ENCODE measurements around the gene COBLL1. TPM values are rescaled to one million over a fixed set of nuclear protein-coding genes. Genes with fewer than 3 reads are reported as not detected.

COBLL1 gene
- total and polyA plus RNA-seq, 3 donors from 2014 or later = 5.4 to 17.3 (median 14.5) TPM

DNA sequence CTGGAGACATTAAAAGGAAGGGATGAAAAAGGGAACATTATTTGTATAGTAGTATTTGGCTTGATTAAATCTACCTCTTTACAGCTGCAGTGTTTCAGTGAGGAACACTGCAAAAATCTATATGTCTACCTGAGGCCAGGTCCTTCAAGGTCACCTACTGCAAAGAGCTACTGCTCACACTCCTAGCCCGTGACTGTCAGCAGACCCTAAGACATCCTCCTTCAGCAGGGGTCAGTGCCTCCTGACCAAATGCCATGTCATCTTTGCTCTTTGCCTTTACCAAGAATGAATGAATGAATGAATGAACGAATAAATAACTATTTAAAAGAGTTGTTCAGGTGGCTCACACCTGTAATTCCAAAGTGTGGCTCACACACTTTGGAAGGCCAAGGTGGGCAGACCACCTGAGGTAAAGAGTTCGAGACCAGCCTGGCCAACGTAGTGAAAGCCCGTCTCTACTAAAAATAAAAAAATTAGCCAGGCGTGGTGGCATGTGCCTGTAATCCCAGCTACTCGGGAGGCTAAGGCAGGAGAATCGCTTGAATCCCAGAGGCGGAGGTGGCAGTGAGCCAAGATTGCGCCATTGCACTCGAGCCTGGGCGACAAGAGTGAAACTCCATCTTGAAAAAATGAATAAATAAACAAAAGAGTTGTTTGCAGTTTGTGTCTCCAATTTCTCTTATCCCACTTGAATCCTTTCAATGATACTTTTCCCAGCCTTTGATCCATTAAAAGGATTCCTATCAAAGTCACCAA, 136.0 kb downstream of the COBLL1 start:
- H3K27me3 ChIP-seq = no peaks in the 10 kb centered on the region
- 92 to 93% methylated on average over 12 of the region's 12 CpGs for WGBS, 2 donors
- DNase-seq = no peak
- no peak overlapping the region for H3K27ac ChIP-seq
- no peaks in the 10 kb centered on the region for H3K36me3 ChIP-seq (ENCODE audit: low read depth, missing control alignments)
- H3K4me3 ChIP-seq = no peak overlapping the region
- no peaks in the 10 kb centered on the region for H3K4me1 ChIP-seq
- TF ChIP-seq, protein P1, sequence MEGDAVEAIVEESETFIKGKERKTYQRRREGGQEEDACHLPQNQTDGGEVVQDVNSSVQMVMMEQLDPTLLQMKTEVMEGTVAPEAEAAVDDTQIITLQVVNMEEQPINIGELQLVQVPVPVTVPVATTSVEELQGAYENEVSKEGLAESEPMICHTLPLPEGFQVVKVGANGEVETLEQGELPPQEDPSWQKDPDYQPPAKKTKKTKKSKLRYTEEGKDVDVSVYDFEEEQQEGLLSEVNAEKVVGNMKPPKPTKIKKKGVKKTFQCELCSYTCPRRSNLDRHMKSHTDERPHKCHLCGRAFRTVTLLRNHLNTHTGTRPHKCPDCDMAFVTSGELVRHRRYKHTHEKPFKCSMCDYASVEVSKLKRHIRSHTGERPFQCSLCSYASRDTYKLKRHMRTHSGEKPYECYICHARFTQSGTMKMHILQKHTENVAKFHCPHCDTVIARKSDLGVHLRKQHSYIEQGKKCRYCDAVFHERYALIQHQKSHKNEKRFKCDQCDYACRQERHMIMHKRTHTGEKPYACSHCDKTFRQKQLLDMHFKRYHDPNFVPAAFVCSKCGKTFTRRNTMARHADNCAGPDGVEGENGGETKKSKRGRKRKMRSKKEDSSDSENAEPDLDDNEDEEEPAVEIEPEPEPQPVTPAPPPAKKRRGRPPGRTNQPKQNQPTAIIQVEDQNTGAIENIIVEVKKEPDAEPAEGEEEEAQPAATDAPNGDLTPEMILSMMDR (IDR thresholded peaks at IDR 0.05) = no peak
- intact Hi-C loops (cut with DNase I; ENCODE audit: low total_unique reads) = no loop called here
- no peaks in the 10 kb centered on the region for H3K9me3 ChIP-seq

DNA sequence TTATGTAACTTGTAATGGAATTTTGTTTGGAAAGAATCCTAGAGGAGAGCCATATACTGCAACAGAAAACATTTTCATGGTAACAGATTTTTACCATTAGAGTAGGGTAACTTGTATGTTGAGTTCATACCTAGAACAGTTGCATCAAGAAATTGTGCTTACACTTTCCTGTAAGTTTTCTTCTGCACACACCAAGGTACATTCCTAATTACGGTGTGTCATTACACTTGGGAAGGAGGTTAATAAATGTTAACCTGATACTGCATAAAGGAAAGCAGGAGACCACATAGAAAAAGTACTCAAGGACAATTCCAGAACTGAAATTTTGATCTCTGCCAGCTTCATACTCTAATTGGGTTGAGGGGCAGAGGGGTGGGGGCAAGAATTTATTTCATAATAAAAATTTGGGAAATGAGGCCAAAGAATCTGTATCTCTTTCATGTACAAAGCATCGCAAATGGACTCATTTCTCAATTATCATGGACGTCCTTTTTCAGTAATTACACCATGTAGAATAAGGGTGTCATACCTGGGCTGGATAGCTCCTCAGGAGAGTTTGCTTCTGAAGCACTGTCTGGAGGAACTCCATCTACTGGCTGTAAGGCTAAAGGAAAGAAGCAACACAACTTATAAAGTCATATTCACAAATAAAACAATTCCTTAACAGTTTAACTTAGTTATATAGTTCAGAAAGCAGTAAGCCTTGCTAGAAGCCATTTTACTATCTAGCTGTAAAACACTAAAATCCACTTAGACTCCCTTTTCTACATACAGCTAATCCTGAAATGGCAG, 137.5 kb downstream of the COBLL1 start:
- TF ChIP-seq, protein P1 (IDR thresholded peaks at IDR 0.05) = no peak
- TF ChIP-seq POLR2A (IDR thresholded peaks at IDR 0.05) = no peak
- Histone ChIP-seq H3K4me1 (peaks cover 3% of the 10 kb centered on the region), H3K27ac (no peak overlapping the region), H3K27me3 (no peaks in the 10 kb centered on the region), H3K36me3 (ENCODE audit: low read depth, missing control alignments) (no peaks in the 10 kb centered on the region), H3K4me3 (no peak overlapping the region), H3K9me3 (no peaks in the 10 kb centered on the region)
- intact Hi-C loops (cut with DNase I; ENCODE audit: low total_unique reads) = no loop called here
- DNase-seq = no peak
- 87 to 91% methylated on average over 3 of the region's 3 CpGs for WGBS, 2 donors

DNA sequence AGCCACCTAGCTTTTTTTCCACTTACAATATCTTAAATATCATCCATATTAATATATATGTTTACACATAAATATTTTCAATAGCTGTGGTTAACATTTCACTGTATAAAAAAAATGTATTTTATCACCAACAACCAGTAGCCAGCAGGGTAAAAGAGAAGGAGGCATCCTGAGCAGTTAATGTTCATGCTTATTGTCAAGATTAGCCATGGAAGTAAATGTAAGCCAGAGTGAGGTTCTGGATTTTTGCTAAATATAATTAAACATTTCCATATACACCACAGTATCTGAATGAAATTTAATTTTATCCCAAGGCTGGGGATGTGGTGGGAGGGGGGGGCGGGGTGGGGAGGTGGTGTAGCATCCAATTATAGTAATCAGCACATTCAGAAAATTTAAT, 140.1 kb downstream of the COBLL1 start:
- H3K27me3 ChIP-seq = no peaks in the 10 kb centered on the region
- WGBS, 2 donors = 90 to 94% methylated on average over 1 of the region's 1 CpG
- no peaks in the 10 kb centered on the region for H3K9me3 ChIP-seq
- no peak for TF ChIP-seq POLR2A (IDR thresholded peaks at IDR 0.05)
- TF ChIP-seq, protein P1 (IDR thresholded peaks at IDR 0.05) = no peak
- peaks cover 3% of the 10 kb centered on the region for H3K4me1 ChIP-seq
- no peak for DNase-seq
- H3K27ac ChIP-seq = no peak overlapping the region
- H3K36me3 ChIP-seq (ENCODE audit: low read depth, missing control alignments) = no peaks in the 10 kb centered on the region
- intact Hi-C loops (cut with DNase I; ENCODE audit: low total_unique reads) = no loop called here
- H3K4me3 ChIP-seq = no peak overlapping the region

DNA sequence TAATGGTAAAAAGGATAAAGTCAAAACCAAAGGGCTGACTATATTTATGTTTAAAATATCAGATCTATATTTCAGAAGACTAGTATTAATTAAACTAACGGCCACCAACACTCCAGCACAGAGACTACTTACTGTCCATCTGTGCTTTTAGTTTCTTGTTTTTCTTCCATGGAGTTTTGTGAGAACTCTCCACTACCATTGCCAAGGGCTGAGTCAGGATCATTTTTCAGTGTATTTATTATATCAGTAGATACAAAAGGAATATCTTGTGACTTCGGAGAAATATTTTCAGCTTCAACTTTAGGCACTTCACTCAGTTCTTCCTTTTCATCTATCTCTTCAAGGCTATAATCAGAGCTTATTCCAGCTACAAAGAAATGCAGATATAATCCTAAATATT, 141.2 kb downstream of the COBLL1 start:
- 33 to 56% methylated on average over 2 of the region's 2 CpGs for WGBS, 2 donors
- TF ChIP-seq POLR2A (IDR thresholded peaks at IDR 0.05) = no peak
- TF ChIP-seq, protein P1 (IDR thresholded peaks at IDR 0.05) = no peak
- intact Hi-C loops (cut with DNase I; ENCODE audit: low total_unique reads) = no loop called here
- Histone ChIP-seq H3K27me3 (no peaks in the 10 kb centered on the region), H3K4me1 (peaks cover 3% of the 10 kb centered on the region), H3K27ac (no peak overlapping the region), H3K9me3 (no peaks in the 10 kb centered on the region), H3K36me3 (ENCODE audit: low read depth, missing control alignments) (no peaks in the 10 kb centered on the region), H3K4me3 (no peak overlapping the region)
- DNase-seq = no peak
